DND-41 (cell line): ENCODE measurements around the gene FCGR1A.
"Not testable (repeated sequence)": the region's sequence is repeated elsewhere in the genome, so short reads cannot be mapped to it uniquely, and the experiment has no call there.

ENCODE experiments used
- CTCF ChIP-seq: IDR thresholded peaks from 2 replicates; pipeline ENCODE4 v1.5.1; 2012; ENCODE audit warnings: borderline replicate concordance, low read length, moderate library complexity, mild to moderate bottlenecking; ENCODE audit not compliant: poor library complexity, severe bottlenecking; ENCODE audit errors: extremely low read depth
- EZH2 ChIP-seq: IDR thresholded peaks from 3 replicates; pipeline ENCODE4 v1.6.1; 2012; ENCODE audit warnings: borderline replicate concordance, low read depth, mild to moderate bottlenecking, moderate library complexity, low read length, inconsistent platforms; ENCODE audit not compliant: severe bottlenecking

GRCh38 chr1:149747359-149748143 is 34.9 kb upstream of the FCGR1A start:
- not testable (repeated sequence) for TF ChIP-seq CTCF, EZH2
